NCI-H510A treated with DMSO at 0.1 percent for 48 hours (cell line): ENCODE data around the gene SNED1.
"Not testable (repeated sequence)": the region's sequence is repeated elsewhere in the genome, so short reads cannot be mapped to it uniquely, and the experiment has no call there.

Source experiments
- DNase-seq: peaks from one replicate; lab custom pipeline; 2025; lab: John Stamatoyannopoulos, UW

The SNED1 gene

DNA sequence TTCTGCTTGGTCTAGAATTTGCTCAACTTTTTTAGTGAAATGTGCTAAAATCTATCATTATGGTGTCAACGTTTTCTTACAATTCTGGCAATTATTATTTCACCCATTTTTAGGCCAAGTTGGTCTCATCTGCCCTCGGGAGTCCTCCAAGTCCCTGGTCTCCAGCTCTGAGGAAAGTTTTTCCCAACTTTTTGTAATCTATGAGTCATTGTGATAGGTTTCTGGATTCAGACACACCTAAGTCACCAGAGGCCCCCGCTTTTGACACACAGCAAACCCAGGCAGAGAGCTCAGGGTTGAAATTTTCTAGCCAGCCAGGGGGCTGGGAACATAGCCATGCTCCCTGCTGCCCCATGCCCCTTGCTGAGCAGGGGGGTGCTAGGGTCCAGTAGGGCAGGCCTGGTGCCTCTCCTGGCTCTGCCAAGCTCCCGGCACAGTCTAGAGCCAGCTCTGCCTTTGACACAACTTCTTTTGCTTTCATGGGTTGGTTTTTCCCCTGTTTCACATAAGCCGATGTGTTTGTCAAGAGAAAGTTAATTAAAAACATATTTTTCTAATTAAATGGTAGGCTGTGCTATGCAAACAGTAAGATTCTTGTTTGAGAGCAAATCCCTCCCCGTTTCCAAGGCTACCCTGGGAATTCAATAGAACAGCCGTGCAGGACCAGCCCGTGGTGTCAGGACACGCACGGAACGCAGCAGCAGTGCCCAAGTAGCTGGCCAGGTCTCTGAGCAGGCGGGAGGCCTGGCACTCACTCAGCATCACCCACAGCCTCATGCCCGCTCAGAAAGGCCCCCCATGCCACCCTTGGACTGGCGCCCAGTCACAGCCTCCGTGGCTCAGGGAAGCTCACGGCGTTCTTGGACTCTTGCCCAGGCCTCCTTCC lies 25.5 kb upstream of the SNED1 start:
- DNase-seq: no peak

DNA sequence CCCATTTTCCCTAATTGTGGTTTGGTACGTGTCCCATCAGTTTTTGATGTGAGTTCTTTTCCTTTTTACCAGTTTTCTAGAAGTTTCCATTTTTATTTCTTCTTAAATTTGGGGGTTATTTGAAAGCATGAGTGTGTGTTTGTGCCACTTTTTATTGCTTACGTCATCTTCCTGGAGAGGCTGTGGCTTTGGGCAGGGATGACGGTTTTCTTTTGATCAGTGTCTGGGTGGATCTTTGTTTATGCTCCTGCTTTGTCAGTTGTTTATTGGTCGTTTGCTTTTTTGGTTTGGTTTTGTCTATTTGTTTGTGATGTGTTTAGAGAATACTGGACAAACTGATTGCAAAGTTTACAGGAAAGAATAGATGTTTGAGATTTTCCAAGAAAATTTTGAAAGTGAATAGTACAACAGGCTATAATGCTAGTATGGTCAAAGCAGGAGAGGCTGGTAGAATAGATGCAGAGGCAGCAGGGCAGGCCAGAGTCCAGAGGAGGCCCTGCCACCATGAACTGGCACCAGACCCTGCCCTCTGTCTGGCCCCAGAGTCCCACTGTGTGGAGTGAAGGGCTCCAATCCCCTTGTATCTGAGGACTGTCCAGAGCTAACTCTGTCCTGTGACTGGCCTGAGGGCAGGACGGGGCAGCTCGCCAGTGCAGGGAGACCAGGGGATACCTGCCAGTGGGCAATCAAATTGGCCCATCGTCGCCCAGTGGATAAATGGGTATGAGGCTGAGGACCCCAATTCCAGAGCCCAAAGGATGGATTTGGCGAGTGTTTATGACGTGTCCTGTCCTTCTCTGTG lies 23.4 kb upstream of the SNED1 start:
- no peak for DNase-seq

DNA sequence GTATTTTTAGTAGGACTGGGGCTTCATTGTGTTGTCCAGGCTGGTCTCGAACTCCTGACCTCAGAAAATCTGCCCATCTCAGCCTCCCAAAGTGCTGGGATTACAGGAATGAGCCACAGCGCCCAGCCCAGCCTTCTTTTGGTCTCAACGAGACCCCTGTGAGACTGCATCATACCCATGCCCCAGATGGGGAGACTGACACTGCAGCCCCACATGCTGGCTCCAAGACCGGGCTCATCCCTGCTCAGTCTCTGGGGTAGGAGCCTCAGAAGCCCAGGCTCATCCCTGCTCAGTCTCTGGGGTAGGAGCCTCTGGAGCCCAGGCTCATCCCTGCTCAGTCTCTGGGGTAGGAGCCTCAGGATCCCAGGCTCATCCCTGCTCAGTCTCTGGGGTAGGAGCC lies 22.5 kb upstream of the SNED1 start:
- DNase-seq: not testable (repeated sequence)

DNA sequence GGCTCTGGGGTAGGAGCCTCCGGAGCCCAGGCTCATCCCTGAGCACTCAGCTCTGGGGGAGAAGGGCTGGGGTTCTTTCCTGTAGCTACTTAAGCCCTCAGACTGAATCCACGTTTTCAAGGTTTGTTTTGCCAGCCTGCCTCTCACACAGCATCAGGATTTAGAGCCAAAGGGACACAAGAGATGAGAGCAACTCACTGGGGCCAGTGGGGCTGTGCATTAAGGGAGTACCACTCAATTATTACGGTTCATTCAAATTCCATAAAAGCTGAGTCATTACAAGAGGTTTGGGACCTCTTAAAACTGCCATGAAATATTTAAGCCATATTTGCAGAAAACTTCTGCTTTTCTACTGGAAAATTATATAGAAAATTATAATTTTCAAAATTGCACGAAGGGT lies 17.1 kb upstream of the SNED1 start:
- no peak for DNase-seq

DNA sequence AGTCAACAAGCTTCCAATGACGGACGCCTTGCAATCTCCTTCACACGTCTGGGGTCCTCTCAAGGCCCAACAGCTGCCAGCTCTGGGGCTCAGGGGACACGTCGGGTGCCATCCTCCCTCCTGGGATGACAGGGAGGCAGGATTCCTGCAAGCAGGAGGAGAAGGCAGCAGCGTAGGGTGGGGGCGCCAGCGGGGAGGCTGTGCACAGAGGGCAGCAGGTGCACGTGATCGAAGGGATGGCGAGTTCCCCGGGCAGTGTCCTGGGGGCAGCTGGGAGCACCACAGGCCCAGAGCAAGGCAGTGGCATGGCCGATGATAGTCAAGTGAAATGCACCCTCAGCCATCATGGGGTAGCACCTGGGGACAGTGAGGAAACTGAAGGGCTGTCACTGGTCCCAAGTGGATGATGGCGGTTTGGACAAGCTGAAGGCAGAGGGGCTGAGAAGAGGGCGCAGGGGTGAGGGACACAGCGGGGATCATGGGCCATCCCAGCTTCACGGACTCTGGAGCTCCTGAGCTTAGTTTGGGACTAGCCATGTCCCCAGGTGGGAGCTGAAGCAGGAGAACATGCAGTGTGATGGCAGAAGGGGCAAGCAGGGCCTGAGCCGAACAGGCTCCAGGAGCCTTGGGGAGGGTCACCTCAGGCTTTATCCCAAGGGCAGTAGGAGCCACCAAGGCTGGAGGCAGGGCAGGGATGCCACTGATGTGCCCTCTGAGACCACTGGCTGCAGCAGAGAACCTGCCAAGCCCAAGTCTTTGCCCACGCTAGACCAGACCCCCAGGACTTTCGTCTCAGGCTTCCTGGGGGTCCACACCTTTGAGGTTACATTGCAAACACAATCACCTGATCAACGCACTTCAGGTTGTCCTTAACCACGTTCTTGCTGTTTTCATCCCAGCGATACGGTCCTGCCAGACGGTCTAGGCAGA lies 16.3 kb upstream of the SNED1 start:
- DNase-seq: no peak

DNA sequence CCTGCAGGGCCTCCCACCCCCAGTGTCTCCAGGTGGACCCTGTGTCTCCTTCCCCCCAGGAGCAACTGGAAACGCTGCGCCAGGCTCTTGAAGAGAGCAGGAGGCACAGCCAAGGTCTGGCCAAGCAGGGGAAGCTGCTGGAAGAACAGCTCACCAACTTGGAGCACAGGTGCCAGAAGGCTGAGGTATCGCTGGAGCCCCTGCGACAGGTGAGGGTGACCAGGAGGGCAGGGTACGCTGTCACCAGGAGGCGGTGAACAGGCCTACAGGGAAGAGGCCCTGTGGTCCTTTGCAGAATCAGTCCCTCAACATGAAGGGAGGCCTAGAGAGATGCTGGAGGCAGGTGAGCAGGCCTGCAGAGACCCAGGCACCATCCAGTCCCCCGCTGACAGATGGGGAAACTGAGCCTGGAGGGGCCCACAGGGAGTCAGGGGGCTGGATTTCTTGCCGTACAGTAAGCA lies 15.6 kb upstream of the SNED1 start:
- DNase-seq: no peak

DNA sequence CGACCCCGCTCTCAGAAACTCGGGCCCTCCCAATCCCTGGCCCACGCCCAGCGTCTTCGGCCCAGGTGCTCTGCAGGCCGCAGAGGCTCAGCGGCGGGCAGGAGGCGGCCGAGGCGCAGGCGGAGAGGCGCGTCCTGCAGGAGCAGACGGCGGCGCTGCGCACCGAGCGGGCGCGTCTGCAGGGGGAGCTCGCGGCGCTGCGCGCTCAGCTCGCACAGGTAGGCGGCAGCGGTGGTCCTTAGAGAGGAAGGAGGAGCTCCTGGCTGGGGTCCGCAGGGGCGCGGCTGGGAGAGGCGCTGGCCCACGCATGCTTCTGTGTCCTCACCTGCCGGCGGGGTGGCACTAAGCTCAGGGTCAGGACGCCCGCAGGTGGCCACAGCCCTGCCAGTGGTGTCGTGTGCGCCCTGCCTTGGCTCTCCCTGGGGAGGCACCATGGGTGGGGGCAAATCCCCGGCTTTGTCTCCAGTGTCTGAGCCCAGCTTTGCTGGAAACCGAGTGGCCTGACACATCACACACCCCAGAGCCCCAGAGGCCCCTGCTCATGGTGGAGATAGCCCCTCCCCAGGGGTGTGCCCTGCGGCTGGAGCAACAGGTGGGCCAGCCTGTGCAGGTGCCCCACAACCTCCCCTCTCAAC lies 14.9 kb upstream of the SNED1 start:
- DNase-seq: peak; percentile 61

DNA sequence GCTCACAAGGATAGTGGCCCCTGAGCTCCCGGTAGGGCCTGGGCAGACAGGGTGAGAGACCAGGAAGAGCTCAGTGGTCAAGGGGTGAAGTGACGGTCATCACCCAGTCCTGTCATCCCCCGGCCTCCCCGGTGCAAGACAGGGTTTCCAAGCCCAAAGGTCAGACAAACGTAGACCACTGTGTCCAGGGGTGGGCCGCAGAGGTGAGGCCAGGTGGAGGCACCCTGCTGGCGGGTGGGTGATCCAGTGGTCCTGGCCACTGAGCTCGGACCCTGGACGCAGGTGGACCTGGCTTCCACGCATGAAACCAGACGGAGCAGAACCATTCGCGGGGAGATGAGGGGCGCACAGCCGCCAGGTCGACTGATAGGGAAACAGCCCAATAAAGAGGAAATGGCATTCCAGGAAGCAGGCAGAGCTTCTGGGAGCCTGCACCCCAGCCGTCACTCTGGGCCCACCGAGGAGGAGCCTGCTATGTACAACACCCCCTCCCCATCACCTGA lies 14.4 kb upstream of the SNED1 start:
- DNase-seq: no peak

DNA sequence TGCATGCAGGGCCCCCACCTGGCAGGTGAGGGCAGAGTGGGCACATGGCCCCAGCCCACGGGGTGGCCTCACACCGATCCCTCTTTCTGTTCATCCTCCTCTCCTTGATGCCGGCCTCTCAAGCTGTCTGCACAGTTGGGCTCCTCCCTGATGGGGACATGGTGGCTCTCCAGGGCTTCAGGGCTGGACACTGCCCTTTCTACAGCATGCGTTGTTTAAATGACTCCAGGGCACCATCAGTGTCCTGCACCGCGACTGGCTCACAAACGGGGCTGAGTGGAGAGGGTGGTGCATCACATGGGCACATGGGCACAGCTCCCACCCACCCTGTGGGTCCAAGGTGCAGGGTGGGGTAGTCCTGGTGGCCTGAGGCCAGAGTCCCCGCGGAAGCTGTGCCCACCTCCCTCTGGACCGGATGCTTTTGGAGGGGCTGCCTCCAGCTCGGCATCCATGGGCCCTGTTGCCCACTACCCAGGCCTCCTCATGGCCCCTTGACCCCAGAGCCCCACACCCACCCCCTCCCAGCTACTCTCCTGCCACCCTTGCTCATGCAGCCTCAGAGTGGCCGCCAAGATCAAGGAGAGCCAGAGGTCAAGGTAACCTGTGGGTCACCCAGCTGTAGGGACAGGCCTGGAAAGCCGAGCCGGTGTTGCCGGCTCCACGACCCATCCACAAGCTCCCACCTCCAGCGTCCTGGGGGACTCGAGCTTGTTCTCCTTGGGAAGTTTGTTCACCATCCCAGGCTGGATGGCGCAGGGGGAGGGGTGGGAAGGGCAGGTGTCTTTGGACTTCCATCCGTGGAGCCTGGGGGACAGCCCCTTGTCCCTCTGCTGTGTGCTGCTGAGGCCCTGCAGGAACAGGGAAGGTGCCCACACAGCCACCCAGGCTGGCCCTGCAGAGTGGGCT lies 12.3 kb upstream of the SNED1 start:
- no peak for DNase-seq

DNA sequence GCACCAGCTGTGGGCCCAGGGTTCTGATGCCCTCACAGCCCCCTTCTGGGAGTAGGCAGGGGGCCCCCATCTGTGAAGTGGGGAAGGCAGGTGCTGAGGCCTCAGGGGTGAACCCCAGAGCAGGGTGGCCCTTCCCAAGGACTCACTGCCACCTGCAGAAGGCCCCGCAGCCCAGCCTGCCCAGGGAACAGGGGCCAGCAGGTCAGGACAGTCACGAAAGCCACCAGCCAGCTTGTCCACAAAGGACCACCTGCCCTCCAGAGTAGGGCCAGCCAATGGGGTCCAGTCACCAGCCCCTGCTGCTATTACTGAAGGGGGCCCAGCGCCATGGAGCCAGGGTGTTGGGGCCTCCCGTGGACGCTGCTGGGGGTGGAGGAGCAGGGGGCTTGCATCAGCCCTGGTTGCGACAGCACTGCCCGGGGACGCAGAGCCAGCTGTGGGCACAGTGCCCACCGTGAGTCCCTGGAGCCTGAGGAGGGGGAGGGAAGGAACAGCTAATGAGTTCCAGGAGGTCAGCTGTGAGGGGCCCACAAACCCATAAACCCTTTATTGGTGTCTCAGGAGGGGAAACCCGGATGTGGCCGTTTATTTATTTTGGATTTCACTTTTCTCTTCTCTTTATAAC lies 11.5 kb upstream of the SNED1 start:
- no peak for DNase-seq

DNA sequence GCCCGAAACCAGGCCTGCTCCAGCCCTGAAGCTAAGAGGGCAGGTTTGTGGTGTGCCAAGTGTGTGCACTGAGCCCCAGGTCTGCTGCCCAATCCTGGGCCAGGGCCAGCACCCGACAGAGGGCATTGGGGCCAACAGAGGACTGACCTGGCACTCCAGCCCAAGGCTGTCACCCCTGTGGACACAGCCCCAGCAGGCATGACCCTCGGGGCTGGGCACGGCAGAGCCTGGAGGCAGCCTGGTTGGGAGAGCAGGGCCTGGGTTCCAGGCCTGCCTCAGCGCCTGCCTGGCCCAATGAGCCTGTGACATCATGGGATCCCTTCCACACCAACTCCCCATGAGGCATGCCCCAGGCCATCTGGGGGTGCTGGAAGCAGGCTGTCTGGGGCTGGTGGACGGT lies 10.8 kb upstream of the SNED1 start:
- DNase-seq: no peak

DNA sequence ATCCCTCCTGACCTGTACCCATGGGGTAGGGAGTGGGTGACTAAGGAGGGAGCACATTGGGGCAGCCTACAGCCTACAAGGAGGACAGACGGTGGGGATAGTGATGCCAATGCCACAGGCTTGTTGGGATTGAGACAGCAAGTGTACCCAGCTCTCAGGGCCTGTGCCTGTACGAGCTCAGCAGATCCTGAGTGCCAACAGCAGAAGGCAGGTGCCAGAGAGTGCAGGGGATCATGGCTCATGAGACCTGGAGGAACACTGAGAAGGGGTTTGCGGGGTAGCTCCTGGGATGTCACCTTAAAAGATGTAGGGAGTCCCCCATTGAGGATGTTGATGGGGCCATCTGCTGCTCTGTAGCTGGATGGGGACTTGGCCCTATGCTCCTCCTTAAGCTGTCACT lies 10.3 kb upstream of the SNED1 start:
- DNase-seq: no peak

DNA sequence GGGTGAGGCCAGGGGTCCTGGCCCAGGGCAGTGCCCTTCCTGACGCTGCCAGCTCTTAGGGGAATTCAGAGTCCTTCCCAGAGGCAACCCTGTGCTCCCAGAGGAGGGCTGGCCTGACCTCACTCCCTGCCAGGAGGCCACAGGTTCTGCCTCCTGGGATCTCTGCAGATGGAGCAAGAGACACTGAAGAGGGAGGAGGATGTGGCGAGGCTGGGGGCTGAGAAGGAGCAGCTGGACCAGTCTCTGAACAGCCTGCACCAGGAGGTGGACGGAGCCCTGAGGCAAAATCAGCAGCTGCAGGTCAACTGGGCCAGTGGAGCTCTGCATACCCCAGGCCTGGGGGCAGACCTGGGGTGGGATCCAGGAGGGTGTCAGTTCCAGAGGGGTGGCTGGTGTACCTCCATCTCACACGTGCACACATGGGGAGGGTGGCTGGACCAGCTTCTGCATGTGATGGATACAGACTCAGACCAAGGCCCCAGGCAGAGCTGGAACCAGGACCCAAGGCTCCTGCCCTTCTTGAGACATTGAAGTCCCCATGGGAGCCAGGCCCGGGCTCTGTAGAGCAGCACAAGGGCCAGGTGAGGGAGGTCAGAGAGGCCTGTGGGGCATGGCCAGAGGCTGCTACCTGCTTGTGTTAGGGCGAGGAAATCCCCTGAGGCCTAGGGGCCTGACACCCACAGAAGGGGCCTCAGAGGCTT lies 9.7 kb upstream of the SNED1 start:
- no peak for DNase-seq

DNA sequence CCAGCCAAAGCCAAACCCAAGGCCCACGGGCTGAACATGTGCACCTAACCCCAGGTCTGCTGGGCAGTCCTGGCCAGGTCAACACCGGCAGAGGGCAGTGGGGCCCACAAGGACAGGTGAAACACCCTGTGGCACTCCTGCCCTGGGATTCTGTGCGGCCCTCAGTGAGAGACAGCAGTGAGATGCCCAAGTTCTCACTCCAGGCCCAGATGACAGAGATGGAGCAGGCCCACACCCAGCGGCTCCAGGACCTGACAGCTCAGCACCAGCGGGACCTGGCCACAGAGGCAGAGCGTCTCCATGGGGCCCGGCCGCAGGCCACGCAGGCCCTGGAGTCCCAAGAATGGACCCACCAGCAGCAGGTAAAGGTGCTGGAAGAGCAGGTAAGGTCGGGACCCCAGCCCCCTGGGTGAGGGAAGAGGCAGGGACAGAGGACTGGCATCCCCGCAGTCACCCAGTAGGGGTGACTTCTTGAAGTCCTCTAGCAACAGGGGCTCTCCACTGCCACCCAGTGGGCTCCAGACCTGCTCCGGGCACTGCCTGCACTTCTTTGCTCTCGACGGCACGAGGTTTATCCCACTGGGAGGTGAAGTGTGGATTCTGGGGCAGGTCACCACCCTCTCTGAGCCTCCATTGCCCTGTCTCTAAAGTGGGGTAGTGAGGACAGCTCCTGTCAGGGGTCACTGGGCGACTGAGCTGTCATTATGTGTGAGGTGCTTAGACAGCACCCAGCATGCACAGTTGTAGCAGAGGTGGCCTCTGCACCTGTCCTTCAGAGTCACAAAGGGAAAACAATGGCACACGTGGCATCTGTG lies 8.8 kb upstream of the SNED1 start:
- no peak for DNase-seq

DNA sequence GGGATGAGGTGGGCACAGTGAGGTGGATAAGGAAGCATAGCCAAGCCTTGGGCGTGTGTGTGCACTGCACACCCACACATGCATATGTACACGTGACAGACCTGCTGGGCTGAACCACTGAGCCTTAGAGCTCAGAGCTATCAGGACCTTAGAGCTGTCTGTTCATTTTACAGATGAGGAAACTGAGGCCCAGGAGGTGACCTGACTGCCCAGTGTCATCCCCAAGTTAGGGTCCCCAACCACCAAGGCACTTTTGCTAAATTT lies 8.2 kb upstream of the SNED1 start:
- DNase-seq: no peak

DNA sequence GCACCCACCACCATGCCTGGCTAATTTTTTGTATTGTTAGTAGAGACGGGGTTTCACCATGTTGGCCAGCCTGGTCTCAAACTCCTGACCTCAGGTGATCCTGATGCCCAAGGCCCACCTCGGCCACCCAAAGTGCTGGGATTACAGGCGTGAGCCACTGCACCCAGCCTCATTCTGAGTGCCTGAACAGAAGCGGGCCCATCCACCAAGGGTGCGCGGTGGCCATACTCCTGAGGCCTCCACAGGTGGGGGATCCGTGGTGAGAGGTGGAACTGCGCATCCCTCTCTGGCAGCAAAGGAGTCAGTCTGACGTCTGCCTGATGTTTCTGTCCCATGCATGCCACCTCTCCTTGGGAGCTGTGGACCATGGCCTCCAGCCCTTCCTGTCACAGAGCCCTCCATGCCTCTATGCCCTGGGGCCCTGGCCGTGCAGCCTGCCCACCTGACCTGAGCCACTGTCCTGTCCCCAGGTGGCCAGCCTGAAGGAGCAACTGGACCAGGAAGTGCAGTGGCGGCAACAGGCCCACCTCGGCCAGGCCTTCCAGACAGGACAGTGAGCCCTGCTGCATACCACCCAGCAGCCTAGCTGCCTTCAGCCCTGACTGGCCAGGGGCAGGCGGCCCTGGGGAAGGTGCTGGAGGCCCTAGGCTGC lies 7.6 kb upstream of the SNED1 start:
- no peak for DNase-seq

DNA sequence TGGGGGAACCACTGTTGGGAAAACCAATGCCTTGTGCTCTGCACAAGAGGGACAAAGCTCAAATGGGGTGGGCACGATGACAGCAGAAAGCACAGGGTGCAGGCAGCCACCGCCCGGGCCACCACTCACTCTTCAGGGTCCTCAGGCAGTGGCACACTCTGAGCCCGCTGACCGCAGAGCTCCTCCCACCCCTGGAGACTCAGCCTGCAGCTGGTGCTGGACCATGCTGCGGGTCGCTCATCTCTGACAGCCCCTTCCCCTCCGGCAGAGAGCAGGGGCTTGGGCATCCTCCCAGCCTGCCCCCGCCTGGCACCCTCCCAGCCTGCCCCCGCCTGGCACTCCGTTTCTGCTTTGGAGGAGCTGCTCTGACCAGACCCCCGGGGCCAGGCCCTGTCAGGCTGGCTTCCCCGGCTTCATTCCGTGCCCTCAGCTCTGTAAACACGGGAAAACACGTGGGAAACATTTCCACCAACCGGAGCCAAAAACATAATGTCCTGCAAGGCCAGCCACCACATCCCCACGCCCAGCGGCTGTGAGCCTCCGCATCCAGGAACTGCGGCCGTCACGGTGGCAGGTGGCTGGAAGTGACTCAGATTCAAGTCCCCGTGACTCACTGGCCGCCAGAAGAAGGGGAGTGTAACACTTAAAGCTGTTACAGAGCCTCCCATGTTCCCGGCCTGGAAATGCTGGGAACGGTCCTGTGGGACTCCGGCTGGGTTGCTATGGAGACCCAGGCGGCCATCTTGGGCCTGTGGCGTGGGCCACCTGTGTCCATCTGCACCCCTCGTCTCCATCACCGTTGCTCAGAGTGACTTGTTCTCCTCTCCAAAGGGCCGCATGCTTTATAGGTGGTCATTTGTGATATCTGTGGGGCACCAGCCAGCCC lies 6.8 kb upstream of the SNED1 start:
- DNase-seq: peak; percentile 44
